IPS-15b (cell line): Measurements from ENCODE around the gene MAGI2.
"Not testable (repeated sequence)": the region's sequence is repeated elsewhere in the genome, so short reads cannot be mapped to it uniquely, and the experiment has no call there.

ENCODE experiments used
- H3K27me3 ChIP-seq: one replicate; pipeline ENCODE4 v1.6.1; 2013; ENCODE audit warnings: low read length; ENCODE audit not compliant: control insufficient read depth, insufficient read depth
- H3K36me3 ChIP-seq: one replicate; pipeline ENCODE4 v1.6.1; 2013; ENCODE audit warnings: low read length; ENCODE audit not compliant: control insufficient read depth, insufficient read depth
- H3K4me1 ChIP-seq: one replicate; pipeline ENCODE4 v1.6.1; 2013; ENCODE audit warnings: mild to moderate bottlenecking, low read length; ENCODE audit not compliant: control insufficient read depth, insufficient read depth
- H3K4me3 ChIP-seq: one replicate; pipeline ENCODE4 v1.5.1; 2013; ENCODE audit warnings: low read depth, low read length
- H3K9ac ChIP-seq: one replicate; pipeline ENCODE4 v1.6.1; 2013; ENCODE audit warnings: low read depth, mild to moderate bottlenecking, low read length
- H3K9me3 ChIP-seq: one replicate; pipeline ENCODE4 v1.6.1; 2013; ENCODE audit warnings: mild to moderate bottlenecking, low read length; ENCODE audit not compliant: control insufficient read depth, insufficient read depth

Gene MAGI2

GRCh38 chr7:78345293-78345911 lies 1108.1 kb downstream of the MAGI2 start:
- H3K9me3 ChIP-seq = no peaks in the 10 kb centered on the region
- no peak overlapping the region for H3K9ac ChIP-seq
- no peaks in the 10 kb centered on the region for H3K4me1 ChIP-seq
- H3K4me3 ChIP-seq = no peak overlapping the region
- no peaks in the 10 kb centered on the region for H3K36me3 ChIP-seq
- H3K27me3 ChIP-seq = no peaks in the 10 kb centered on the region

GRCh38 chr7:78334426-78334825 lies 1119.0 kb downstream of the MAGI2 start:
- H3K4me3 ChIP-seq = no peak overlapping the region

GRCh38 chr7:78333530-78334425 lies 1119.7 kb downstream of the MAGI2 start:
- H3K4me3 ChIP-seq = no peak overlapping the region
- no peaks in the 10 kb centered on the region for H3K9me3 ChIP-seq
- peaks cover 3% of the 10 kb centered on the region for H3K4me1 ChIP-seq
- H3K9ac ChIP-seq = no peak overlapping the region
- H3K36me3 ChIP-seq = no peaks in the 10 kb centered on the region
- H3K27me3 ChIP-seq = no peaks in the 10 kb centered on the region

More at GRCh38 chr7:78334426-78334825, 1119.0 kb downstream of the MAGI2 start:
- Histone ChIP-seq H3K4me1 (peaks cover 3% of the 10 kb centered on the region), H3K27me3 (no peaks in the 10 kb centered on the region), H3K36me3 (no peaks in the 10 kb centered on the region), H3K9me3 (no peaks in the 10 kb centered on the region), H3K9ac (no peak overlapping the region)

GRCh38 chr7:78329001-78329655 lies 1124.3 kb downstream of the MAGI2 start:
- H3K4me3 ChIP-seq = no peak overlapping the region
- no peaks in the 10 kb centered on the region for H3K9me3 ChIP-seq
- no peaks in the 10 kb centered on the region for H3K4me1 ChIP-seq
- H3K36me3 ChIP-seq = no peaks in the 10 kb centered on the region
- no peaks in the 10 kb centered on the region for H3K27me3 ChIP-seq
- no peak overlapping the region for H3K9ac ChIP-seq

- Histone ChIP-seq H3K4me3 (no peak overlapping the region), H3K4me1 (no peaks in the 10 kb centered on the region), H3K9me3 (no peaks in the 10 kb centered on the region), H3K27me3 (no peaks in the 10 kb centered on the region), H3K36me3 (no peaks in the 10 kb centered on the region), H3K9ac (no peak overlapping the region)
These were observed 1125.7 kb downstream of the MAGI2 start for GRCh38 chr7:78327718-78328117.

GRCh38 chr7:78326876-78327275 lies 1126.6 kb downstream of the MAGI2 start:
- no peaks in the 10 kb centered on the region for H3K4me1 ChIP-seq
- no peaks in the 10 kb centered on the region for H3K27me3 ChIP-seq
- H3K9ac ChIP-seq = no peak overlapping the region
- H3K36me3 ChIP-seq = no peaks in the 10 kb centered on the region
- H3K4me3 ChIP-seq = no peak overlapping the region
- no peaks in the 10 kb centered on the region for H3K9me3 ChIP-seq

- Histone ChIP-seq H3K4me3 (no peak overlapping the region), H3K9ac (no peak overlapping the region)
These were observed 1127.3 kb downstream of the MAGI2 start for GRCh38 chr7:78326189-78326588.

GRCh38 chr7:78323118-78323517 lies 1130.3 kb downstream of the MAGI2 start:
- Histone ChIP-seq H3K9ac (no peak overlapping the region), H3K4me1 (no peaks in the 10 kb centered on the region), H3K36me3 (no peaks in the 10 kb centered on the region), H3K4me3 (no peak overlapping the region), H3K9me3 (no peaks in the 10 kb centered on the region), H3K27me3 (no peaks in the 10 kb centered on the region)

More at GRCh38 chr7:78326189-78326588, 1127.3 kb downstream of the MAGI2 start:
- no peaks in the 10 kb centered on the region for H3K4me1 ChIP-seq
- no peaks in the 10 kb centered on the region for H3K27me3 ChIP-seq
- no peaks in the 10 kb centered on the region for H3K36me3 ChIP-seq
- no peaks in the 10 kb centered on the region for H3K9me3 ChIP-seq

- H3K4me1 ChIP-seq, H3K27me3 ChIP-seq: not testable (repeated sequence)
These were observed 1131.2 kb downstream of the MAGI2 start for GRCh38 chr7:78322231-78322630.

GRCh38 chr7:78317371-78317770 lies 1136.1 kb downstream of the MAGI2 start:
- Histone ChIP-seq H3K4me3 (no peak overlapping the region), H3K4me1 (no peaks in the 10 kb centered on the region), H3K27me3 (no peaks in the 10 kb centered on the region), H3K36me3 (no peaks in the 10 kb centered on the region), H3K9me3 (no peaks in the 10 kb centered on the region), H3K9ac (no peak overlapping the region)

More at GRCh38 chr7:78322231-78322630, 1131.2 kb downstream of the MAGI2 start:
- not testable (repeated sequence) for H3K4me3 ChIP-seq, H3K9ac ChIP-seq, H3K9me3 ChIP-seq, H3K36me3 ChIP-seq

GRCh38 chr7:78316110-78316509 lies 1137.4 kb downstream of the MAGI2 start:
- Histone ChIP-seq H3K4me3 (no peak overlapping the region), H3K9ac (no peak overlapping the region), H3K9me3 (no peaks in the 10 kb centered on the region), H3K27me3 (no peaks in the 10 kb centered on the region), H3K36me3 (no peaks in the 10 kb centered on the region), H3K4me1 (no peaks in the 10 kb centered on the region)
